ENCODE measurements around the gene SLC52A3.
"Not testable (repeated sequence)": the region's sequence is repeated elsewhere in the genome, so short reads cannot be mapped to it uniquely, and the experiment has no call there.

Gene SLC52A3

GRCh38 chr20:725491-725890, 42.8 kb downstream of the SLC52A3 start:
- DNase-seq = no peak

DNA sequence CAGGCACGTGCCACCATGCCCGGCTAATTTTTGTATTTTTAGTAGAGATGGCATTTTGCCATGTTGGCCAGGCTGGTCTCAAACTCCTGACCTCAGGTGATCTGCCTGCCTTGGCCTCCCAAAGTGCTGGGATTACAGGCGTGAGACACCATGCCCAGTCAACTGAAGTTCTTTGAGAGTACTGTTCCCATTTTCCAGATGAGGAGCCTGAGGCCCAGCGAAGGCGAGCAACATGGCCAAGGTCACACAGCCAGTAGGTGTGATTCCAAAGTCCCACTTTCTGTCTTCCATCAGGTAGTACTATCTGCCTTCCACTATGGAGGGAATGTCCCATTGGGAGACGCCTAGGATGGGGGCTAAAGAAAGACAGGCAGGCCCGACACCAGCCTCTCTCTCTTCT, 43.5 kb downstream of the SLC52A3 start:
- not testable (repeated sequence) for DNase-seq

DNA sequence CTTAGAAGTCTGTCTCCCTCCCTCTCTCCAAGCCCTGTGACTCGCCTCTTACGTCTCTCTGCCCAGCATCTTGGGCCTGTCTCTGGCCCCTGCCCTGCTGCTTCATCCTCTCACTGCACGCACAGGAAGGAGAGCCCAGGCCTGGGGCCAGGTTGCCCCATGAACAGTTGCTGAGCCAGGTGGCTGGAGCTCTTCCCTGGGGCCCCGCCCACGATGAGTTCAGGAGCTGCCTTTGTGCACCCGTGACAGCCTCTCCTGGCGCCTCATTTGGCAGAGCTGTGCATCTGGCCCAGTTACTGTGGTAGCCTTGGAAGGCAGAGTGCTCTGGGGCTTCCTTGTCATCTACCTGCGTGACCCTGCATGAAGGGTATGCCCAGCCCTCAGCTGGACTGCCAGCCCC, 44.5 kb downstream of the SLC52A3 start:
- DNase-seq = no peak

GRCh38 chr20:722822-723644, 45.3 kb downstream of the SLC52A3 start:
- DNase-seq = no peak

DNA sequence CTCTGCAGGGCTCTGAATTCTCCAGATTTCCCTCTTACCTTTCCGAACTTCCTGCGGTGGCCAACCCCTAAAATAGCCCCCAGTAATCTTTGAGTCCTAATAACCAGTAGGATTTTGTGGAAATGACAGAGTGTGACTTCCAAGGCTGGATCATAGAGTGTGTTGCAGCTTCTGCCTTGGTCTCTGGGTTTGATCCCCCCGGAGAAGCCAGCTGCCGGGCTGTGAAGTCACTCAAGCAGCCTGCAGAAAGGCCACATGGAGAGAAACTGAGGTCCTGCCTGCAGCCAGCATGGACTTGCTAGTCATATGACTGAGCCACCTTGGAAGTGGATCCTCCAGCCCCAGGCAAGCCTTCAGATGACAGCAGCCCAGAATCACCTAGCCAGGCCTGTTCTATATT, 46.4 kb downstream of the SLC52A3 start:
- DNase-seq = no peak

- no peak for DNase-seq
Observed at GRCh38 chr20:719816-720215, 48.5 kb downstream of the SLC52A3 start.

DNA sequence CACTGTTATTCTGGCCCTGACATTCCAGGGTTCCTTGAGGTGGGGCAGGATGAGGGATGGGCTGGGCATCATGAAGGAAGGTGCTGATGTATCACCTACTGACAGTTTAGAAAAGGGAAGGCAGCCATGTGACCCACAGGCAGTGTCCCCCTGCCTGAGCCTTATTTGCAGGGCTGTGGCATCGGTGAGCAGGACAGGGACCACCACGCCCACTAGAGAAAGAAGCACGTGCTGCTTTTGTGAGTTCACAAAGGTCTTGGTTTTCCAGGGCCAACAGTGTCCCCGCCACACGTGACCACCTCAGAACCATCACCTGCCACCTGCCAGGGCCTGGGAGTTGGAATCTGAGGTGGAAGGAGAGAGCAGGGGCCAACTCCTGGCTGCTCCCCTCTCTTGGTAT, 49.2 kb downstream of the SLC52A3 start:
- no peak for DNase-seq

DNA sequence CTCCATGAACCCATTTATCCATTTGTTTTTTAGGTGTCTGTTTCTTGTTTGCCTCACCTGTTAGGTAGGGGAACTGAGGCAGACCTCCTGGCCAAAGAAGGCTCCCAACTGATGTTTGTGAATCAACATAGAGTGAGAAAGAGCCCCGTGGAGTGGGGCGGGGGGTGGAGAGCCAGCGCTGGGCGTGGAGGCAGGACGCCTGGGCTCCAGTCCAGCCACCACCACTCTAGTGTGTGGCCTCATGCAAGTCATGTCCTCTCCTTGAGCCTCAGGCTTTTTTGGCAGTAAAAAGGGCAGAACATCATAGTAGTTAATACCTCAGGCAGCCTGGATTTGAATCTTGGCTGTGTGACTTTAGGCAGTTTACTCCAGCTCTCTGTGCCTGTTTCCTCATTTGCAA, 50.5 kb downstream of the SLC52A3 start:
- no peak for DNase-seq

DNA sequence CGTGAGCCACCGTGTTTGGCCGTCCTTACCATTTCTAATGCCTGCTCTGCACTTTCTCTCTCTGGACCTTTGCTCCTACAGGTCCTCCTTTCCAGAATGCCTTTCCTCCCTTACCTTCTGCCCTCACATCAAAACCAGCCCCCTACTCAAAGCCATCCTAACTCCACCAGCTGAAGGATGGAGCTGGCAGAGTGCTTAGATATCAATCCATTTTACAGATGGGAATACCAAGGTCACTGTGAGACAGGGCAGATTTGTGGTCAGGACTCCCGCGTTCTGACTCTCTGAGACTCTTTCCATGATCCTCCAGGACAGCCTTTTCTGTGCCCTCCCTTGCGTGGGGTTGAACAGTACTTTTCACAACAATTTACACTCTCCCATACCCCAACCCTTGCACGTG, 51.0 kb downstream of the SLC52A3 start:
- DNase-seq = no peak

- DNase-seq = no peak
Observed at GRCh38 chr20:714453-714852, 53.8 kb downstream of the SLC52A3 start.

DNA sequence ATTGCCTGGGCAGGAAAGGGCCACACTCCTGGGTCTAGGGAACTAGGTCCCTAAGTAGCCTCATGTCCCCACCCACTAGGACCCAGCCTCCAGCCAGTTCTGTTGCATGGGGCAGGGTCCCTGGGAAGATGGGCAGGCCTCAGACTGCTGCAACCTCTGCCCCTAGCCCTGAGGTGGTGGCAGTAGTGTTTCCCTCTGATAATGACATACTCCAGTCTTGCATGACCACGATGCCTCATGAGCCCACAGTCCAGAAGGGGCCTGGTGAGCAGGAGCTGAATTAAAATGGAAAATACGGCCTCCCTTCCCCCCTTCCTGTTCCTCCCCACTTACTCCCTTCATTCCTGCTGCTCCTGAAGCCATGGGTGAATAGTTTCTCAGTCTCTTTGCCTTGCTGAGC, 56.7 kb downstream of the SLC52A3 start:
- no peak for DNase-seq

DNA sequence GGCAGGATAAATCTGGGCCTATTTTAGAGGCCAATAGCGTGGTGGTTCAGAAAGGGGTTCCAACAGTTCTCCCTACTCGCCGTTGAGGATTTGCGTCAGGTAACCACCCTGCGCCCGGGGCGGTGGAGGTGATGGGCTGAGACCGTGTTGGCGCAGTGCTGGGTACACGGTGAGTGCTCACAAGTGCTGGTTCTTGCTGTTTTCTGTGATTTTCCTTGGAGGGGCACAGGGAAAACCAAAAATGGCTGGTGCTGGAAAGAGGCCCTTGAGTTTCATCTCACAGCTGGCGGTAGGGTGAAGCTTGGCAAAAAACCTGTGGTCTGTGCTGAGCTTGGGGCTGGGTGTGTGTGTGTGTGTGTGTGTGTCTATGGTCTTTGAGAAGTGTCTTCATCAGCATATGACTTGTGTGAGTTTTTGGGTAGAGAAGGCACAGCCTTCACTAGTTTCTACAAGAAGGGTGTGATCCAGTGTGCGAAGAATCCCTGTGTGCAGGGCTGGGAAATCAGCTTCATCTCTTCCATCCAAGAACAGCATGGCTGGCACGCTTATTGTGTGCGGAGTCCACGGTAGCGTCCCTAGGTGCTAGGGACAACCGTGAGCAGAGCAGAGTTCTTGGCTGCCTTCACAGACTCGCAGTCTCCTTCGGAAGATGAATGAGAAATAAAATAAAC, 57.4 kb downstream of the SLC52A3 start:
- DNase-seq = no peak
